DOHH2 (cell line): Measurements from ENCODE around the gene FAM78B.

Experiments
- EZH2phosphoT487 ChIP-seq: fragments of 200-600 bp; sonication (generic); IDR thresholded peaks from 2 replicates; pipeline ENCODE4 v1.6.1; 2017; ENCODE audit warnings: borderline replicate concordance, mild to moderate bottlenecking, antibody characterized with exemption, low read length, moderate library complexity, mixed read lengths
- TF ChIP-seq, protein P1 (sequence below): fragments of 200-600 bp; sonication (generic); IDR thresholded peaks from one replicate; pipeline ENCODE4 v1.5.1; 2014; ENCODE audit warnings: antibody characterized with exemption, mild to moderate bottlenecking, low read depth, low read length; ENCODE audit not compliant: poor library complexity, severe bottlenecking

DNA sequence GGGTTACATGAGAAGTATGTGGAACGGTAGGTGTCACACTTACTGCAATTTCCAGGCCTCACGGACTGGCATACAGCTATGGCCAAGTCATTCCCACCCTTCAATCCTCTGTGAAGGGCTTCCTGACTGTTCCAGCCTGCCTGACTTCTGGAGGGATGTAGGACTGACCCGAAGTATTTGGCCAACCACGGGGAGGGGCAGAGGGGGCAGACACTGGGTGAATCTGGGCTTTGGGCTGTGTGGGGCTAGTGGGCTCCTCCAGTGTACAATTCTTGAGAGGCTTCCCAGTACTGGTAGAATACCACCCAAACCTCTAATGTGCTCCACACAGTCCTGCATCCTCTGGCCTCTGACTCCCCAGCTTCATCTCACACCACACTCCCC lies 78.2 kb downstream of the FAM78B start:
- TF ChIP-seq, protein P1, sequence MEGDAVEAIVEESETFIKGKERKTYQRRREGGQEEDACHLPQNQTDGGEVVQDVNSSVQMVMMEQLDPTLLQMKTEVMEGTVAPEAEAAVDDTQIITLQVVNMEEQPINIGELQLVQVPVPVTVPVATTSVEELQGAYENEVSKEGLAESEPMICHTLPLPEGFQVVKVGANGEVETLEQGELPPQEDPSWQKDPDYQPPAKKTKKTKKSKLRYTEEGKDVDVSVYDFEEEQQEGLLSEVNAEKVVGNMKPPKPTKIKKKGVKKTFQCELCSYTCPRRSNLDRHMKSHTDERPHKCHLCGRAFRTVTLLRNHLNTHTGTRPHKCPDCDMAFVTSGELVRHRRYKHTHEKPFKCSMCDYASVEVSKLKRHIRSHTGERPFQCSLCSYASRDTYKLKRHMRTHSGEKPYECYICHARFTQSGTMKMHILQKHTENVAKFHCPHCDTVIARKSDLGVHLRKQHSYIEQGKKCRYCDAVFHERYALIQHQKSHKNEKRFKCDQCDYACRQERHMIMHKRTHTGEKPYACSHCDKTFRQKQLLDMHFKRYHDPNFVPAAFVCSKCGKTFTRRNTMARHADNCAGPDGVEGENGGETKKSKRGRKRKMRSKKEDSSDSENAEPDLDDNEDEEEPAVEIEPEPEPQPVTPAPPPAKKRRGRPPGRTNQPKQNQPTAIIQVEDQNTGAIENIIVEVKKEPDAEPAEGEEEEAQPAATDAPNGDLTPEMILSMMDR: no peak
- TF ChIP-seq EZH2phosphoT487: no peak
